ENCODE results near the gene GLOD5. TPM values are rescaled to one million over a fixed set of nuclear protein-coding genes. Genes with fewer than 3 reads are reported as not detected.

GLOD5 gene
- not detected in 2 replicates for total RNA-seq (2014; rRNA removed; shearing (Covaris generic))

DNA sequence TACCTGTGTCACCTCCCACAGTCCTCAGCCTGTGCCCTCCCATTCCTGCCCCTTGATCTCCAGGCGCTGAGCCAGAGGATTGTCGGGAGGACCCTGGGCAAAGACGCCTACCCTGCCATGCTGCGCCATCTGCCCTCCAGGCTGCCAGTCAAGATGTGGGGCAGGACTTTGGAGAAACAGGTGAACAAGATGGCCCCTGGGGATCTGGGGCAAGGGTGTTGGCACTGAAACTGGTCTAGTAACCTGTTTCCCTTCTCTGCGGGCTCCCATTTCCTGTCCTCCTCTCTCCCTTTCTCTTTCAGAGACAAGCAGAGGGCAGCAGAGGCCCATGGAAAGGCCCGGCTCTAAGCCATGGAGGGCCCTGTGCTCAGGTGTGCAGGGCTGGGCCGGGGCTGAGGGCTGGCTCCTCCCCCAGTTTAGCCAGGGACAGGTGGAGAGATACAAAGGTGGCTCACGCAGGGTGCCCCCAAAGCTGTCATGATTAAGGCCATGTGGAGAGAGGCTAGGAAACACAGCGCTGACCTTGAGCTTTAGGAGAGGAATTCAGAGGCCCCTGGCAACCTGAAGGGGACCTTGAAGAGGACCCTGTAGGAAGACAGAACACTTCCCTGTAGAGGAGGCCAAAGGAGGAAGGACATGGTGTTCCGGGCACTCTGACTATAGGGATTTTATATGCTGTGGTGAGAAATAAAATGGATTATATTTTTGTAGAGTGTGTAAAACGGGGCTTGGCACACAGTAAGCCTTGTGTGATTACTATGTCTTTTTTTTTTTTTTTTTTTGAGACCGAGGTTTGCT is at the start of gene GLOD5:
TSS of gene GLOD5 (plus strand) at position 74 of the 798 bp plus-strand sequence. CDS start at position 118, 44 bp downstream.
- peak; percentile 18 for DNase-seq (ENCODE audit: low spot score)

DNA sequence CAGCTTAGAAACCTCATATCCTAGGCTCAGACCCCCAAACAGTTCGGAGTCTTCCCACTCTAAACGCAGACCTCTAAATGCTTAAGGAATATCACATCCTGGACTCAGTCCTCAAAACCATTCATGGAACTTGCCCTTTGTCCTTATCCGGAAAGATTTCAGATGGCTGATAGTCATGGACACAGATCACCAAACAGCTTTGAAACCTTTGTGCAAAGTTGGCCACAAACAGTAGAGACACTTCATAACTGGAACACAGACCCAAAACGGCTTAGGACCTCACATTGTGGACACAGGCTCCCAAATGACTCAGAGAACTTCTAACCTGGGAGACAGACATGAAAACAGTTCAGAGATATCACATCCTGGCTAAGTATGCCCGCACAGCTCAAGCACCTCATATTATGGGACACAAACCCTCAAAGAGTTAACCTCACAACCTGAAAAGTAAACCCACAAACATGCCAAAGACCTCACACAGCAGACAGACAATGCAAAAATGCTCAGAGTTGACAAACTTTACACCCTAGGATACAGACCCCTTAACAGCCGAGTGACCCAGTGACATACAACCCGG is 49.5 kb upstream of the GLOD5 start:
- no peak for DNase-seq (ENCODE audit: low spot score)

GRCh38 chrX:48713847-48714246 is 47.7 kb upstream of the GLOD5 start:
- no peak for DNase-seq (ENCODE audit: low spot score)

GRCh38 chrX:48714573-48714972 is 47.0 kb upstream of the GLOD5 start:
- DNase-seq (ENCODE audit: low spot score), result no peak

GRCh38 chrX:48715072-48715471 is 46.5 kb upstream of the GLOD5 start:
- DNase-seq (ENCODE audit: low spot score), result no peak

GRCh38 chrX:48715876-48716502 is 45.6 kb upstream of the GLOD5 start:
- DNase-seq (ENCODE audit: low spot score), result no peak

- DNase-seq (ENCODE audit: low spot score), result no peak
Measured at GRCh38 chrX:48719958-48720357, 41.6 kb upstream of the GLOD5 start.

GRCh38 chrX:48720577-48721250 is 40.8 kb upstream of the GLOD5 start:
- DNase-seq (ENCODE audit: low spot score), result no peak

GRCh38 chrX:48721916-48722315 is 39.6 kb upstream of the GLOD5 start:
- no peak for DNase-seq (ENCODE audit: low spot score)

DNA sequence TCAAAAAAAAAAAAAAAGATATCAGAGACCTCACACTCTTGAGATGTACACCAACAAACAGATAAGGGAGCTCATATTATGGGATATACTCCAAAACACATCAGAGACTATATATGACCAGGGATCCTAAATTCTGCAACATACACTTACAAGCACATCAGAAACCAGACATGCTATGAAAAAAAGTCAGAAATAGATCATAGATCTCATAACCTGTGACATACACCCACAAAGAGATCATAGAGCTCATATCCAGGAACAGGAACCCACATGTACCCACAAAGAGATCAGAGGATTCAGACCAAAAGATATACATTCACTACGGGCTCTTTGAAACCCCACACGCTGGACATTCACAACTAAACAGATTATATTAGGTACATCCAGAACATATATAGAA is 35.0 kb upstream of the GLOD5 start:
- no peak for DNase-seq (ENCODE audit: low spot score)

DNA sequence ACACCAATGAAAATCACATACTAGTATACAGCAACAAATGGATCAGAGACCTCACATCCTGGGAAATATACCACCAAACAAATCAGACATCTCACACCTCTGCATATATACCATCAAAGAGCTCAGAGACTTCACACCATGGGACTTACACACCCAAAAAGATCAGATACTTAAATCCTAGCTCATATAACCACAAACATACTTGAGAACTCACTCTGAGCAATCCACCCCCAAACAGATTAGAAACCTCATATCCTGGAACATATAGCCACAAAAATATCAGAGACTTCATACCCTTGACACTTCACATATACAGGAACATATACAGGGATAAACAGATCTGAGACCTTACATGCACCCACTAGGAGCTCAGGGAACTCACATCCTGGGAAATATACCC is 32.9 kb upstream of the GLOD5 start:
- DNase-seq (ENCODE audit: low spot score), result no peak

DNA sequence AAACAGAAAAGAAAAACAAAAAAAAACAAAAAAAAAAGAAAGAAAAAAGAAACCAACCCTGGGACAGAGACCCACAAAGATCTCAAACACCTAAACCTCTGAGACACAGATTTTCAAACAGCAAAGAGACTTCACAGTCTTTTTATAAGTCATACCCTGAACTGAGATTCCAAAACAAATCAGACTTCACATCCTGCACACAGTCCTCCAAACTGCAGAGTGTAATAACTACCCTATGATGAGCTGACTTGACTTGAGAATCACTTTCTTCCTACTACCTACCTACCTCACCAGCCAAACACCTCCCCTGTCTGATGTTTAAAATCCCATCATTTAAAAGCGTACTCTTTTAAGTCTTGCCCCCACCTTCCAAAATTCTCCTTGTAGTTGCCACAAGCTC is 25.2 kb upstream of the GLOD5 start:
- no peak for DNase-seq (ENCODE audit: low spot score)

DNA sequence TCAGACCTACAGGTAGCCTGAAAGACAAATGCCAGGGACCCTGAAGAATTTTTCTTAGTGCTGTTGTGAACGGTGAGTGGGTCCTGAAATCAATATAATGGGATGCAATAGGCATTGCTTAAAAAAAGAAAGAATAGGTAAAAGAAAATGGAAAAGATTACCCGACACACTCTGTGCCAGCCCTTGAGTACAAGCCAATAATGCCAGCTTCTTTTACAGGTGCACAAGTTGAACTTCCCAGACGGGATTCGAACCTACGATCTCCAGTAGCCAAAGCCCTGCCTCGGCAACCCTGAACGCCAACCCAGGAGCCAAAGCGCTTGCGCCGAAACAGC is 24.7 kb upstream of the GLOD5 start:
- no peak for DNase-seq (ENCODE audit: low spot score)

DNA sequence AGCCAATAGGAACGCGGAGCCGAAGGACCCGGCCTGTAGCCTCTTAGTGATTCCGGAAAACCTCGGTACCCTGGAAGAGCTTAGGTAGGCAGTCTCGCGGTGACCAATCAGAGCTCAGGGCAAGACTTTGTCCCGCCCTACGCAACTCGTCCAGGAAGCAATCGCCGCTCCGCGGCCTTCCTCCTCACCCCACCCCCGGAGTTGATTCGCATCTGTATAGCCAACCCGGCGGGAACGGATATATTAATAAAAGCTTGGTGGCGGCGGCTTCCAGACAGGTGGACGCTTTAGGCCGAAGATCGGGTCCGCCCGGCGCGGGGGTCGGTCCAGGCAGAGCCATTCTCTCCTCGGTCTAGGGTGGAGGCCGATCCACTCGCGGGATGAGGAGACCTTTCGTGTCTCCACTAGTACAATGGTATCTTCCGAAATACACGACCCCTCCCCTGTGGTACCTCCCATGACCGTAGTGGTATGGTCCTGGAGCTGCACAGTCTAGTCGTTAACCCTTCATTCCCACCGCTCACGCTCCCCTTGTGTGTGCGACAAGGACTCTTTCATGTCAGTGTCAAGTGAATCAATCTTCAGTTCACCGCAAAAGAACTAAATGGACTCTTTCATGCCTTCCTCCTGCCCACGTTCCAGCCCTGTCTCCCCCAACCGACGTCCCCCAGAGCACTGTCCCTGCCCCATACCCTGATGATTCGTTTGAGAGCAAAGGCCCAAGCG is 24.2 kb upstream of the GLOD5 start:
- DNase-seq (ENCODE audit: low spot score), result peak; percentile 95

DNA sequence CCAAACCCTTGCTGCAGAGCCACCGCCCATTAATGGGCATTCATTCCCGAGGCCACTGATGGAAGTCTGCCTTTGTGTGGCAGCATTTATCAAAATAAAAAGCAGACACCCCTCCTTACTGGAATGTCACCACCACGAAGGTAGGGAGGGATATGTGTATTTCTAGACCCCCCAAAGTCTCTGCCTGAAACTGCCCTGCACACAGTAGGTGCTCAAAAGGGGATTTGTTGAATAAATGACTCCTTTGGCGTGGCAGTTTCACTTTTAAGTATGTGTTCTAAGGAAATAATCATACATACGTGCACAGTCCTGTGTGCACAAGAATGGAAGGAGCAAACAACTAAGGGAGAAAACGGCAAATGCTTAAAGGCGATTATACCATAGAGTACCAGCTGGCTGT is 23.6 kb upstream of the GLOD5 start:
- DNase-seq (ENCODE audit: low spot score), result no peak

GRCh38 chrX:48741834-48742233 is 19.7 kb upstream of the GLOD5 start:
- DNase-seq (ENCODE audit: low spot score), result no peak

GRCh38 chrX:48745222-48745621 is 16.3 kb upstream of the GLOD5 start:
- no peak for DNase-seq (ENCODE audit: low spot score)

DNA sequence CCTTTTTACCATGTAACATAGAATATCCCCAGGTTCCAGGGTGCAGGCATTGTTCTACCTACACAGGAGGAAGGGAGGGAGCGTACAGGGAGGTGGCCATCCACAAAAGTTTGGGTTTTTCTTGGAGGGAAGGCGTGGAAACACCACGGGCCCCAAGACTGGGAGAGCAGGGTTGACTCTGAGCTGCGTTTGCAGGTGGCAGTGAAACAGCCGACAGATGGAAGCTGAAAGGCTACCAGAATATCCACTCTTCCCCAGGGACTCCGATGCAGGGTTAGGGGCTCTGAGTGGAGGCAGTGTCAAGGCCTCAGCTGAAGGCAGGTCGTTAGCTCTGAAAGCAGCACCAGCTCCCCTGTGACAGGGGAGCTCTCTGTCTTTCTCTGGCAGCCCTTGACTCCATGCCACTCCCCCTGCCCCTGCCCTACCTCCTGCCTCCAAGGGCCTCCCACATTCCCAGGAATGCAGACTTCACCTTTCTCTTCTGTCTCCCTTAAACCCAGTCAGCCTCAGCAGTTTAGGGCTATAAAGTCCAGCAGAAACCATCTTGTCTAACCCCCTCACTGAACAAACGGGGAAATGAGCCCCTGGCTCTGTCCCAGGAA is 14.0 kb upstream of the GLOD5 start:
- DNase-seq (ENCODE audit: low spot score), result no peak

DNA sequence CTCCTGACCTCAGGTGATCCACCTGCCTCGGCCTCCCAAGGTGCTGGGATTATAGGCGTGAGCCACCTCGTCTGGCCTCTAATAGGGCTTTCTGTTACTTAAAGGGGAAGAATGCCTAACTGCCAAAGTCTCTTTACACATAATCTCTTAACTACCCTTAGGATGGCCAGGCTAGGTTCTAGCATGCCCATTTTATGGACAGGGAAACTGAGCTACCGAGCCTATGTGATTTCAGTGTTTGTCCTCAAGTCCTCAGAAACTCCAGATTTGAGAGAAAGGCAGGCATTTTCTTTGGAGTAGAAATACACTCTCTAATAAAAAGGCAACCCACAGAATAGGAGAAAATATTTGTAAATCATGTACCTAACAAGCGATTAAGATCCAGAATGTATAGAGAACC is 12.4 kb upstream of the GLOD5 start:
- no peak for DNase-seq (ENCODE audit: low spot score)

- no peak for DNase-seq (ENCODE audit: low spot score)
Measured at GRCh38 chrX:48751343-48751742, 10.2 kb upstream of the GLOD5 start.

- DNase-seq (ENCODE audit: low spot score), result no peak
Measured at GRCh38 chrX:48752498-48752897, 9.0 kb upstream of the GLOD5 start.
